HL-60 (cell line): ENCODE measurements around the gene XIRP1.

ENCODE experiments used
- DNase-seq, 2 experiments: peaks; one replicate each; pipeline ENCODE4 v3.0.0-alpha.2; 2010 to 2020; ENCODE audit warnings: low read depth in 1 of 2, low spot score in 1 of 2
- H3K27ac ChIP-seq: fragments of 250-450 bp; sonication (Bioruptor Pico); replicated peaks from 2 replicates; pipeline ENCODE4 v1.5.1; 2020; ENCODE audit warnings: mild to moderate bottlenecking, moderate library complexity
- H3K27me3 ChIP-seq: fragments of 250-450 bp; sonication (Bioruptor Pico); 2 replicates; pipeline ENCODE4 v1.5.1; 2021; ENCODE audit warnings: mild to moderate bottlenecking, moderate library complexity; ENCODE audit not compliant: insufficient read depth, poor library complexity, severe bottlenecking
- H3K4me3 ChIP-seq: replicated peaks from 2 replicates; pipeline ENCODE4 v1.5.1; 2011; ENCODE audit warnings: mild to moderate bottlenecking, control low read depth, low read length; ENCODE audit not compliant: insufficient read depth
- GABPA ChIP-seq: IDR thresholded peaks from 2 replicates; pipeline ENCODE4 v1.6.1; 2012; ENCODE audit warnings: low read depth
- POLR2AphosphoS5 ChIP-seq: IDR thresholded peaks from 2 replicates; pipeline ENCODE4 v1.6.1; 2012; ENCODE audit warnings: low read depth
- REST ChIP-seq: IDR thresholded peaks from 2 replicates; pipeline ENCODE4 v1.6.1; 2012; ENCODE audit warnings: low read depth; ENCODE audit not compliant: insufficient replicate concordance
- SPI1 ChIP-seq: IDR thresholded peaks from 2 replicates; pipeline ENCODE4 v1.6.1; 2012; ENCODE audit warnings: low read depth, mild to moderate bottlenecking, borderline replicate concordance
- TF ChIP-seq, protein P1 (sequence below): IDR thresholded peaks from one replicate; pipeline ENCODE4 v1.5.1; 2011; ENCODE audit warnings: low read length, control low read depth, inconsistent platforms; ENCODE audit not compliant: insufficient read depth

Gene XIRP1

GRCh38 chr3:39208463-39209055 lies 16.2 kb upstream of the XIRP1 start:
- Histone ChIP-seq H3K27me3 (no peaks in the 10 kb centered on the region), H3K27ac (0 out of 2 replicates have a peak overlapping the region, but pooled peaks have one; percentile 14), H3K4me3 (no peak overlapping the region)
- peak; percentile 58 to 84 for DNase-seq
- TF ChIP-seq, protein P1, sequence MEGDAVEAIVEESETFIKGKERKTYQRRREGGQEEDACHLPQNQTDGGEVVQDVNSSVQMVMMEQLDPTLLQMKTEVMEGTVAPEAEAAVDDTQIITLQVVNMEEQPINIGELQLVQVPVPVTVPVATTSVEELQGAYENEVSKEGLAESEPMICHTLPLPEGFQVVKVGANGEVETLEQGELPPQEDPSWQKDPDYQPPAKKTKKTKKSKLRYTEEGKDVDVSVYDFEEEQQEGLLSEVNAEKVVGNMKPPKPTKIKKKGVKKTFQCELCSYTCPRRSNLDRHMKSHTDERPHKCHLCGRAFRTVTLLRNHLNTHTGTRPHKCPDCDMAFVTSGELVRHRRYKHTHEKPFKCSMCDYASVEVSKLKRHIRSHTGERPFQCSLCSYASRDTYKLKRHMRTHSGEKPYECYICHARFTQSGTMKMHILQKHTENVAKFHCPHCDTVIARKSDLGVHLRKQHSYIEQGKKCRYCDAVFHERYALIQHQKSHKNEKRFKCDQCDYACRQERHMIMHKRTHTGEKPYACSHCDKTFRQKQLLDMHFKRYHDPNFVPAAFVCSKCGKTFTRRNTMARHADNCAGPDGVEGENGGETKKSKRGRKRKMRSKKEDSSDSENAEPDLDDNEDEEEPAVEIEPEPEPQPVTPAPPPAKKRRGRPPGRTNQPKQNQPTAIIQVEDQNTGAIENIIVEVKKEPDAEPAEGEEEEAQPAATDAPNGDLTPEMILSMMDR = peak; percentile 72
- TF ChIP-seq SPI1 = no peak

DNA sequence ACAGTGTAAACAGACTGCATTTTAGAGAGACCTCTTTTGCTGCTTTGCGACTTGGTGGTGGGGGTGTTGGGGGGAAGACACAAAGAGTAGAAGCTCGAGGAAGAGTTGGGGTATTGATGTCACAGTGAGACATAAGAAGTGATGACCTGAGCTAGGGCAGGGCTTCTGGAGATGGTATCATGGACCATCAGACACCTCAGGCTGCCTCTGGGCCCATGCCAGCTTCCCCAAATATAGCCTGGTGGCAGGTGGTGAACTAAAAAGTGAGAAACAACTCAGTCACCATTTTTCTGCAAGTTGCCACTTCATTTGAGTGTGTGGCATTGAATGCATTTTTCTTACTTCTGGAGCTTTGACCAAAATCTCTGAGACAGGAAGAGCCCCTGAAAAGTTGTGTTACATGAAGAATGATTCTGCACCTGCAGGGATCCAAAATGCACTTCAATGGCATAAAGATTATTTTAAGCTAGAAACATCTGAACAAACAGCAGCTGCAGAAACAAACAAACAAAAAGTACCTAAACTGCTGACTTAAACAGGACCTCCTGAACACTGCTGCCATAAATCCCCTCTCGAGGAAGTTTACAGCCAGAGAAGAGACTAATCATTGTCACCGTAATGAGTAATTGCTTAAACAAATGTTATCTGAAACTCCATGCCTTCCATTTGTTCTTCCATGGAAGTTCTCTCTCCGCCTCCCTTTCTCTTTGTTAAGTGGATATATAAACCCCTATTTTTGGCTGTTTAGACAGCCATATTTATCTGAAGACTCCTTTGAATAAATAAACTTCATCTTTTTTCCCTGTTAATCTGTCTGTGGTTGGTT lies 15.2 kb upstream of the XIRP1 start:
- no peak overlapping the region for H3K27ac ChIP-seq
- no peaks in the 10 kb centered on the region for H3K27me3 ChIP-seq
- TF ChIP-seq, protein P1 = no peak
- TF ChIP-seq POLR2AphosphoS5 (no peak), SPI1 (no peak), REST (no peak), GABPA (no peak)
- no peak overlapping the region for H3K4me3 ChIP-seq
- no peak for DNase-seq

DNA sequence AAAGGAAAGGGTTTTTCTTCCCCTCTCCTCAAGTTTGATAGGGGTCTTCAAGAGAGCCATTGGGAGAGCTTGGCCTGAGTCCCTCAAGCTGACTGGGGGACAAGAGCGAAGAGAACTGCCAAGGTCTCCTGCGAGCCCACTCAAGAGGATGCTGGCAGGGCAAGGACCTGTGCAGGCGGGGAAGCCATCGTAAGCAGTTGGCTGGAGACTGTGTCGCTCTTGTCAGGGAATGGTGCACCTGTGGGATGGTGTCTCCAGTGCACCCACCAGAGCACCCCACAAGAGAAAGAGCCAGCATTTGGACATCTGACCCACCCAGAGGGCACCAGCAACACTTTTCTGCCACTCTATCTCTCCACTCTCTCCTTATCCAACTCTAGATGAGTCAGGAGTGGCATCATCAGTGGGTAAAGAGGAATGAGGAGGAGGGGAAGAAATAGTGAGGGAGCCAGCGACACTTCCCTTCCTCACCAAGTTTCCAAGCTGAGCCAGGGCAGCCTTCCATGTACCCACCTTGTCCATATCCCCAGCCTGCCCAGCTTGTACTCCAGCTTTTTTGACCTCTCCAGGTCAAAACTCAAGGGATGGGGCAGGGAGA lies 13.6 kb upstream of the XIRP1 start:
- TF ChIP-seq POLR2AphosphoS5 (no peak), REST (no peak), SPI1 (no peak), GABPA (no peak)
- TF ChIP-seq, protein P1 = no peak
- DNase-seq = no peak
- H3K27me3 ChIP-seq = no peaks in the 10 kb centered on the region
- no peak overlapping the region for H3K27ac ChIP-seq
- no peak overlapping the region for H3K4me3 ChIP-seq
